Measurements from ENCODE around the gene SMTNL2. TPM values are rescaled to one million over a fixed set of nuclear protein-coding genes. Genes with fewer than 3 reads are reported as not detected.
"Not testable (repeated sequence)": the region's sequence is repeated elsewhere in the genome, so short reads cannot be mapped to it uniquely, and the experiment has no call there.

SMTNL2 gene
- total RNA-seq, 1 donor = not detected

GRCh38 chr17:4602041-4602440 lies 17.7 kb downstream of the SMTNL2 start:
- DNase-seq (ENCODE audit: low read depth) = no peak
- H3K4me3 ChIP-seq (ENCODE audit: low read depth, low read length) = no peak overlapping the region
- TF ChIP-seq CTCF (IDR thresholded peaks at IDR 0.05; ENCODE audit: insufficient read depth, low read depth, low read length) = no peak

GRCh38 chr17:4604111-4604644 lies 19.8 kb downstream of the SMTNL2 start:
- TF ChIP-seq CTCF (IDR thresholded peaks at IDR 0.05; ENCODE audit: insufficient read depth, low read depth, low read length) = no peak
- peak; percentile 78 for DNase-seq (ENCODE audit: low read depth)
- no peak overlapping the region for H3K4me3 ChIP-seq (ENCODE audit: low read depth, low read length)

GRCh38 chr17:4604736-4605135 lies 20.4 kb downstream of the SMTNL2 start:
- not testable (repeated sequence) for DNase-seq (ENCODE audit: low read depth); H3K4me3 ChIP-seq (ENCODE audit: low read depth, low read length)

GRCh38 chr17:4605826-4606225 lies 21.5 kb downstream of the SMTNL2 start:
- H3K4me3 ChIP-seq (ENCODE audit: low read depth, low read length) = no peak overlapping the region
- peak; percentile 5 for TF ChIP-seq CTCF (IDR thresholded peaks at IDR 0.05; ENCODE audit: insufficient read depth, low read depth, low read length)
- DNase-seq (ENCODE audit: low read depth) = peak; percentile 89

- H3K4me3 ChIP-seq (ENCODE audit: low read depth, low read length) = no peak overlapping the region
- TF ChIP-seq CTCF (IDR thresholded peaks at IDR 0.05; ENCODE audit: insufficient read depth, low read depth, low read length) = no peak
- no peak for DNase-seq (ENCODE audit: low read depth)
These were observed 23.0 kb downstream of the SMTNL2 start for GRCh38 chr17:4607261-4607741.

GRCh38 chr17:4607773-4608187 lies 23.5 kb downstream of the SMTNL2 start:
- TF ChIP-seq CTCF (IDR thresholded peaks at IDR 0.05; ENCODE audit: insufficient read depth, low read depth, low read length) = no peak
- H3K4me3 ChIP-seq (ENCODE audit: low read depth, low read length) = no peak overlapping the region
- peak; percentile 72 for DNase-seq (ENCODE audit: low read depth)

GRCh38 chr17:4609761-4610160 lies 25.4 kb downstream of the SMTNL2 start:
- DNase-seq (ENCODE audit: low read depth) = no peak
- no peak for TF ChIP-seq CTCF (IDR thresholded peaks at IDR 0.05; ENCODE audit: insufficient read depth, low read depth, low read length)
- H3K4me3 ChIP-seq (ENCODE audit: low read depth, low read length) = no peak overlapping the region
